K562 (cell line): ENCODE measurements around the gene SEC14L3. TPM values are rescaled to one million over a fixed set of nuclear protein-coding genes. Genes with fewer than 3 reads are reported as not detected.

ENCODE experiments used
- ATAC-seq: fragments of 200-7000 bp; cut with Tn5 transposase; 3 replicates; pipeline ENCODE4 v1.9.1; 2020; ENCODE audit warnings: moderate library complexity
- BruUV-seq: library from RNA; stranded (reverse); fragments of 400-500 nt; replicated peaks from 2 replicates; lab custom pipeline; 2021; lab: Mats Ljungman, UMichigan
- CTCF ChIA-PET: fragments of 300-600 bp; formaldehyde crosslinking; extraction: SDS; loops from one replicate; lab custom pipeline; 2021; ENCODE audit warnings: low intra/inter-chr PET ratio; lab: Yijun Ruan, JAX
- POLR2A ChIA-PET: fragments of 300-600, 350-650 bp; sonication (Branson Sonifier 250); formaldehyde crosslinking; extraction: SDS; loops from one replicate; lab custom pipeline; 2021; ENCODE audit warnings: antibody characterized with exemption, inconsistent platforms; lab: Yijun Ruan, JAX
- DNase-seq, 4 experiments: peaks; one replicate each; pipeline versions ENCODE4 v3.0.0 to v3.0.0-alpha.2; 2011 to 2018; ENCODE audit warnings: low spot score in 3 of 4, mixed read lengths in 3 of 4; ENCODE audit errors: extremely low read depth in 1 of 4
- FAIRE-seq: peaks from 2 replicates; lab custom pipeline; 2011; peaks lifted over from hg19 to GRCh38; lab: Jason Lieb, UNC
- H2AFZ ChIP-seq: 2 replicates; pipeline ENCODE4 v1.6.0; 2011; ENCODE audit warnings: low read depth, low read length, control low read depth, inconsistent platforms
- H3K27ac ChIP-seq: fragments of 200-600 bp; 3 replicates; pipeline ENCODE4 v1.8.0; 2011; ENCODE audit warnings: low read depth, mild to moderate bottlenecking, control low read depth, inconsistent platforms, low read length, moderate library complexity, mixed read lengths; ENCODE audit errors: extremely low read depth
- H3K27me3 ChIP-seq, 2 experiments: fragments of 300-600 bp in 1 of 2; 2 replicates in 1 of 2; 3 replicates in 1 of 2; pipeline versions ENCODE4 v1.6.0 to v1.8.0; 2011; ENCODE audit warnings: inconsistent platforms in 2 of 2, low read length in 2 of 2, mild to moderate bottlenecking in 1 of 2, mixed read lengths in 1 of 2, moderate library complexity in 1 of 2; ENCODE audit not compliant: control insufficient read depth in 2 of 2, insufficient read depth in 2 of 2
- H3K36me3 ChIP-seq: fragments of 300-600 bp; 3 replicates; pipeline ENCODE4 v1.8.0; 2011; ENCODE audit warnings: mild to moderate bottlenecking, low read length, inconsistent platforms; ENCODE audit not compliant: control insufficient read depth, insufficient read depth
- H3K4me1 ChIP-seq, 2 experiments: fragments of 200-600 bp in 1 of 2; replicated peaks in 1 of 2; 2 replicates in 1 of 2; 3 replicates in 1 of 2; pipeline versions ENCODE4 v1.5.1 to v1.8.0; 2011; ENCODE audit warnings: inconsistent platforms in 2 of 2, low read length in 2 of 2, mild to moderate bottlenecking in 1 of 2, mixed read lengths in 1 of 2, moderate library complexity in 1 of 2; ENCODE audit not compliant: control insufficient read depth in 2 of 2, insufficient read depth in 2 of 2
- H3K4me2 ChIP-seq: 2 replicates; pipeline ENCODE4 v1.6.1; 2011; ENCODE audit warnings: low read length, control low read depth, inconsistent platforms, mixed read lengths; ENCODE audit not compliant: insufficient read depth
- H3K4me3 ChIP-seq: fragments of 200-600 bp; sonication (generic), shearing (Covaris generic); 2 replicates; pipeline ENCODE4 v1.5.1; 2016; ENCODE audit warnings: control low read depth, inconsistent platforms
- H3K79me2 ChIP-seq: fragments of 200-600 bp; 3 replicates; pipeline ENCODE4 v1.8.0; 2011; ENCODE audit warnings: low read length, inconsistent platforms; ENCODE audit not compliant: control insufficient read depth, insufficient read depth
- H3K9ac ChIP-seq, 2 experiments: 2 replicates each; pipeline versions ENCODE4 v1.6.0 to v1.6.1; 2011; ENCODE audit warnings: low read depth in 2 of 2, low read length in 2 of 2, control low read depth in 1 of 2, inconsistent platforms in 1 of 2, mild to moderate bottlenecking in 1 of 2, mixed read lengths in 1 of 2; ENCODE audit not compliant: insufficient read depth in 1 of 2
- H3K9me1 ChIP-seq: one replicate; pipeline ENCODE4 v1.6.0; 2011; ENCODE audit warnings: inconsistent platforms, mild to moderate bottlenecking, low read length, moderate library complexity; ENCODE audit not compliant: control insufficient read depth, insufficient read depth
- H3K9me3 ChIP-seq: replicated peaks from 2 replicates; pipeline ENCODE4 v1.5.1; 2011; ENCODE audit warnings: low read depth, low read length, inconsistent platforms; ENCODE audit not compliant: control insufficient read depth, insufficient read depth
- H4K20me1 ChIP-seq: replicated peaks from 2 replicates; pipeline ENCODE4 v1.6.1; 2011; ENCODE audit warnings: low read length, inconsistent platforms, mixed read lengths; ENCODE audit not compliant: control insufficient read depth, insufficient read depth
- BCOR ChIP-seq: fragments of 450-650 bp; IDR thresholded peaks from 2 replicates; pipeline ENCODE4 v1.6.1; 2016
- FOXA3 ChIP-seq, 2 experiments: fragments of 450-650 bp in 1 of 2; sonication (generic) in 1 of 2; formaldehyde crosslinking; IDR thresholded peaks in 1 of 2; conservative IDR thresholded peaks in 1 of 2; 2 replicates each; pipeline versions ENCODE4 v1.4.0 to v1.8.0; 2020 to 2022; ENCODE audit warnings: mild to moderate bottlenecking in 2 of 2, missing genetic modification reagents in 1 of 2
- KDM1A ChIP-seq, 2 experiments: fragments of 450-650 bp; IDR thresholded peaks; 2 replicates each; pipeline ENCODE4 v1.6.1; 2016; ENCODE audit warnings: mild to moderate bottlenecking in 2 of 2
- KHSRP ChIP-seq: fragments of 450-650 bp; IDR thresholded peaks from 2 replicates; pipeline ENCODE4 v1.6.1; 2017
- POLR3A ChIP-seq: IDR thresholded peaks from 2 replicates; pipeline ENCODE4 v1.6.1; 2011; ENCODE audit warnings: borderline replicate concordance, mild to moderate bottlenecking, moderate library complexity; ENCODE audit not compliant: insufficient read length, insufficient read depth; ENCODE audit errors: extremely low read depth
- RBM25 ChIP-seq: fragments of 200-400 bp; formaldehyde crosslinking; IDR thresholded peaks from 2 replicates; pipeline ENCODE4 v1.6.1; 2018; ENCODE audit warnings: low read length, low read depth, moderate library complexity; ENCODE audit not compliant: severe bottlenecking
- USF1 ChIP-seq: sonication (generic); formaldehyde crosslinking; IDR thresholded peaks from 2 replicates; pipeline ENCODE4 v1.9.0; 2022; ENCODE audit warnings: mild to moderate bottlenecking, missing genetic modification reagents
- ZKSCAN1 ChIP-seq: fragments of 150-350 bp; IDR thresholded peaks from 2 replicates; pipeline ENCODE4 v1.6.1; 2016; ENCODE audit warnings: low read depth, low read length
- WGBS: fragments of 100-300 bp; shearing (Covaris generic); methylation state at CpG from one replicate; pipeline ENCODE4 v1.1.6; 2016; ENCODE audit warnings: low coverage, mixed read lengths; ENCODE audit not compliant: insufficient coverage; ENCODE audit errors: missing lambda C conversion rate; 5-methylcytosine and 5-hydroxymethylcytosine counted together
- in situ Hi-C: fragments of 300-500 bp; cut with MboI; formaldehyde crosslinking; loops from 4 replicates; pipeline ENCODE4 v1.15.0; 2018; ENCODE audit warnings: inconsistent platforms, mixed read lengths
- intact Hi-C: fragments of 100-400 bp; cut with micrococcal nuclease; formaldehyde crosslinking; loops from 2 replicates; pipeline ENCODE4 v1.14.2; 2022
- polyA plus RNA-seq, 8 experiments: library from polyadenylated mRNA; depleted of rRNA in 4 of 8; stranded (reverse) in 5 of 8; unstranded in 3 of 8; fragments of >200 nt; fragmentation: Nextera tagmentation in 2 of 8; fragmentation: Illumina TruSeq in 1 of 8; extraction: Ambion mirVana in 2 of 8; extraction: Trizol in 1 of 8; gene quantifications; 2 replicates each; pipeline versions ENCODE4 v1.2.1 to v1.2.3, GENCODE V29; 2011 to 2014; ENCODE audit warnings: inconsistent platforms in 1 of 8, missing spikeins in 1 of 8
- total RNA-seq, 7 experiments: library from RNA; depleted of rRNA in 6 of 7; stranded (reverse); fragments of >200 nt in 6 of 7; fragmentation: Illumina TruSeq in 2 of 7; extraction: Trizol in 2 of 7; gene quantifications; 2 replicates each; pipeline versions ENCODE4 v1.2.1 to v1.2.3, GENCODE V29; 2011 to 2021; ENCODE audit warnings: low replicate concordance in 1 of 7

The SEC14L3 gene
- total and polyA plus RNA-seq, 9 of the 15 experiments (the other 6 are each of a cell fraction or from before 2014, with no cell fraction given) = not detected

- Histone ChIP-seq H3K27me3 (no peaks in the 10 kb centered on the region), H3K36me3 (no peaks in the 10 kb centered on the region), H3K79me2 (no peaks in the 10 kb centered on the region), H3K9me3 (no peaks in the 10 kb centered on the region), H3K9ac (no peak overlapping the region), H3K4me3 (no peak overlapping the region), H3K4me2 (no peak overlapping the region), H3K4me1 (peaks cover 10 to 22% of the 10 kb centered on the region in 2 experiments; a peak in 4 of 5 replicates), H3K27ac (no peak overlapping the region), H3K9me1 (no peaks in the 10 kb centered on the region), H2AFZ (no peak overlapping the region), H4K20me1 (no peaks in the 10 kb centered on the region)
- in situ Hi-C loops = no loop called here
- DNase-seq = no peak
- BruUV-seq = no TSS peak
- no peak for ATAC-seq
- TF ChIP-seq KDM1A (IDR thresholded peaks at IDR 0.05) = 0 out of 4 replicates have a peak, but pooled peaks of 1 of the 2 experiments have one; percentile 10
- TF ChIP-seq POLR3A = no peak
- peak; percentile 77 for TF ChIP-seq RBM25
- no peak for TF ChIP-seq USF1 (CRISPR knock-in tag)
- no peak for TF ChIP-seq KHSRP
- TF ChIP-seq BCOR = peak; percentile 56
- no peak for FAIRE-seq
- ChIA-PET CTCF (no interaction called here), POLR2A (no interaction called here)
- intact Hi-C loops = no loop called here
- 40% methylated on average over 4 of the region's 4 CpGs for WGBS
Observed at GRCh38 chr22:30502153-30502552, 30.3 kb upstream of the SEC14L3 start.

GRCh38 chr22:30500628-30501027, 28.8 kb upstream of the SEC14L3 start:
- FAIRE-seq (no peak), ATAC-seq (no peak), DNase-seq (no peak)
- peaks cover 0 to 7% of the 10 kb centered on the region in 2 experiments; a peak in 2 of 5 replicates for H3K4me1 ChIP-seq
- in situ Hi-C loops = no loop called here
- no peak overlapping the region for H3K9ac ChIP-seq
- H3K36me3 ChIP-seq = no peaks in the 10 kb centered on the region
- H4K20me1 ChIP-seq = no peaks in the 10 kb centered on the region
- H3K79me2 ChIP-seq = no peaks in the 10 kb centered on the region
- no peak overlapping the region for H2AFZ ChIP-seq
- 63% methylated on average over 4 of the region's 6 CpGs for WGBS
- ChIA-PET CTCF (no interaction called here), POLR2A (interaction anchor here (0.5 to 0.6 kb wide), 3 partner anchors 10 to 62 kb away, joined by 3 to 5 read pairs (median 5); no protein-coding TSS in a partner anchor)
- no TSS peak for BruUV-seq
- no peak overlapping the region for H3K27ac ChIP-seq
- intact Hi-C loops = no loop called here
- H3K9me3 ChIP-seq = no peaks in the 10 kb centered on the region
- H3K4me3 ChIP-seq = no peak overlapping the region
- no peak overlapping the region for H3K4me2 ChIP-seq
- H3K27me3 ChIP-seq = no peaks in the 10 kb centered on the region
- TF ChIP-seq FOXA3 (CRISPR knock-in tag; conservative IDR thresholded peaks at IDR 0.05 in 1 of 2, IDR thresholded peaks at IDR 0.05 in 1 of 2) = no peak
- peak; percentile 85 for TF ChIP-seq ZKSCAN1
- no peaks in the 10 kb centered on the region for H3K9me1 ChIP-seq
